Mucosa of descending colon (tissue), 3 donors: ENCODE data around the gene LRBA. TPM values are rescaled to one million over a fixed set of nuclear protein-coding genes. Genes with fewer than 3 reads are reported as not detected.
A peak's percentile ranks its signal among the peaks of the same experiment; 100 is the strongest.
"Not testable (repeated sequence)": the region's sequence is repeated elsewhere in the genome, so short reads cannot be mapped to it uniquely, and the experiment has no call there.

ENCODE experiments used
- ATAC-seq: fragments of 200-7000 bp; cut with Tn5 transposase; one replicate; pipeline ENCODE4 v1.9.1; 2020; ENCODE audit warnings: mild to moderate bottlenecking, moderate library complexity
- DNase-seq, 3 donors: peaks; one replicate each; pipeline ENCODE4 v3.0.0-alpha.2; 2020
- H3K36me3 ChIP-seq: fragments of 200-600 bp; one replicate; pipeline ENCODE4 v1.8.0; 2021; ENCODE audit warnings: low read depth, mild to moderate bottlenecking
- H3K4me1 ChIP-seq: fragments of 200-600 bp; one replicate; pipeline ENCODE4 v1.8.0; 2021; ENCODE audit warnings: low read depth, mild to moderate bottlenecking
- H3K4me3 ChIP-seq: fragments of 200-600 bp; one replicate; pipeline ENCODE4 v1.8.0; 2021; ENCODE audit warnings: mild to moderate bottlenecking
- H3K9me3 ChIP-seq: fragments of 200-600 bp; one replicate; pipeline ENCODE4 v1.8.0; 2021; ENCODE audit warnings: mild to moderate bottlenecking
- intact Hi-C, 2 donors: fragments of 100-400 bp; cut with DNase I in 1 of 2; cut with micrococcal nuclease in 1 of 2; formaldehyde crosslinking; loops; one replicate each; pipeline versions ENCODE4 v1.11.0 to v1.11.1; 2022; cut with DNase I, micrococcal nuclease
- total RNA-seq, 3 donors: library from RNA; stranded (reverse); fragmentation: NEBNext Ultra II Directional in 2 of 3; extraction: Animal tissue kit (Norgen Biotek cat#: 25700) in 2 of 3; gene quantifications; one replicate each; pipeline versions ENCODE4 v1.2.1 to v1.2.4, GENCODE V29; 2021 to 2023
- TF ChIP-seq, protein P1 (sequence below): fragments of 200-600 bp; IDR thresholded peaks from one replicate; pipeline ENCODE4 v1.8.0; 2022; ENCODE audit warnings: antibody characterized with exemption, mild to moderate bottlenecking
- donor health status: DM: no; HTN: no; CAD: no; lungs with moderate emphysema.
- donor health status: DM: no; HTN: no; CAD: no.
- donor health status: DM: no; HTN: yes; CAD: no.

The LRBA gene
- total RNA-seq, 3 donors from 2014 or later = 69.8 to 98.4 (median 76.2) TPM

DNA sequence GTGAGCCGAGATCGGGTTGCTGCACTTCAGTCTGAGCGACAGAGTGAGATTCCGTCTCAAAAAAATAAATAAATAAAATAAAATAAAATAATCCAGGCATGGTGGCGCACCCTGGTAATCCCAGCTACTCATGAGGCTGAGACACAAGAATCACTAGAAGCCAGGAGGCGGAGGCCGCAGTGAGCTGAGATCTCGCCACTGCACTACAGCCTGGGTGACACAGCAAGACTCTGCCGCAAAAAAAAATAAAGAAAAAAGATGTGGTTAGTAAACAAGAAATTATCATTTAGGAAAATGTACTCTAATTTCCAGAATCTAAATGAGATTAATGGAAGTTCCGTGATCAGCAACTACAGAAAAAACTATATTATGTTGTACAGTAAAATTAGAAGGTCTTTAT is 14.5 kb upstream of the LRBA start:
- no peak for DNase-seq
- Histone ChIP-seq H3K9me3 (no peaks in the 10 kb centered on the region), H3K36me3 (no peaks in the 10 kb centered on the region), H3K4me3 (no peak overlapping the region), H3K4me1 (peaks cover under 1% of the 10 kb centered on the region)
- TF ChIP-seq, protein P1, sequence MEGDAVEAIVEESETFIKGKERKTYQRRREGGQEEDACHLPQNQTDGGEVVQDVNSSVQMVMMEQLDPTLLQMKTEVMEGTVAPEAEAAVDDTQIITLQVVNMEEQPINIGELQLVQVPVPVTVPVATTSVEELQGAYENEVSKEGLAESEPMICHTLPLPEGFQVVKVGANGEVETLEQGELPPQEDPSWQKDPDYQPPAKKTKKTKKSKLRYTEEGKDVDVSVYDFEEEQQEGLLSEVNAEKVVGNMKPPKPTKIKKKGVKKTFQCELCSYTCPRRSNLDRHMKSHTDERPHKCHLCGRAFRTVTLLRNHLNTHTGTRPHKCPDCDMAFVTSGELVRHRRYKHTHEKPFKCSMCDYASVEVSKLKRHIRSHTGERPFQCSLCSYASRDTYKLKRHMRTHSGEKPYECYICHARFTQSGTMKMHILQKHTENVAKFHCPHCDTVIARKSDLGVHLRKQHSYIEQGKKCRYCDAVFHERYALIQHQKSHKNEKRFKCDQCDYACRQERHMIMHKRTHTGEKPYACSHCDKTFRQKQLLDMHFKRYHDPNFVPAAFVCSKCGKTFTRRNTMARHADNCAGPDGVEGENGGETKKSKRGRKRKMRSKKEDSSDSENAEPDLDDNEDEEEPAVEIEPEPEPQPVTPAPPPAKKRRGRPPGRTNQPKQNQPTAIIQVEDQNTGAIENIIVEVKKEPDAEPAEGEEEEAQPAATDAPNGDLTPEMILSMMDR = no peak
- intact Hi-C loops = no loop called here
- ATAC-seq = no peak

DNA sequence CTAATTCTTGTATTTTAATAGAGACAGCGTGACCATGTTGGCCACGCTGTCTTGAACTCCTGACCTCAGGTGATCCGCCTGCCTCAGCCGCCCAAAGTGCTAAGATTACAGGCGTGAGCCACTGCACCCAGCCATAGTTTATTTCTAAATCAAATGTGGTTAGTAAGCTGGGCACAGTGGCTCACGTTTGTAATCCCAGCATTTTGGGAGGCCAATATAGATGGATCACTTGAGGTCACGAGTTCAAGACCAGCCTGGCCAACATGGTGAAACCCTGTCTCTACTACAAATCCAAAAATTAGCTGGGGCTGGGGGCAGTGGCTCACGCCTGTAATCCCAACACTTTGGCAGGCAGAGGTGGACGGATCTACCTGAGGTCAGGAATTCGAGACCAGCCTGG is 13.9 kb upstream of the LRBA start:
- H3K9me3 ChIP-seq, intact Hi-C loops, H3K4me3 ChIP-seq, H3K4me1 ChIP-seq, ATAC-seq, DNase-seq, H3K36me3 ChIP-seq: not testable (repeated sequence)

DNA sequence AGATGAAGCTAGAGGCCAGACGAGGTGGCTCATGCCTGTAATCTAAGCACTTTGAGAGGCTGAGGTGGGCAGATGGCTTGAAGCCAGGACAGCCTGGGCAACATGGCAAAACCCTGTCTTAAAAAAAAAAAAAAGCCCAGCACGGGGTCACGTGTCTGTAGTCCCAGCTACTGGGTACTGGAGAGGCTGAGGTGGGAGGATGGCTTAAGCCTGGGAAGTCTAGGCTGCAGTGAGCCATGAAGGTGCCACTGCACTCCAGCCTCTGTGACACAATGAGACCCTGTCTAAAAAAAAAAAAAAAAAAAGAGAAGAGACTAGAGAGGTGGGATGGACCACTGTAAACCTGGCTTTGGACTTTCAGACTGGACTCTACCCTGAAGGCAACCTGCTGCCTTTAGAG is 10.7 kb upstream of the LRBA start:
- TF ChIP-seq, protein P1 = no peak
- no peaks in the 10 kb centered on the region for H3K4me1 ChIP-seq
- DNase-seq = no peak
- no peak for ATAC-seq
- H3K9me3 ChIP-seq = no peaks in the 10 kb centered on the region
- no peaks in the 10 kb centered on the region for H3K36me3 ChIP-seq
- no peak overlapping the region for H3K4me3 ChIP-seq
- intact Hi-C loops = no loop called here

DNA sequence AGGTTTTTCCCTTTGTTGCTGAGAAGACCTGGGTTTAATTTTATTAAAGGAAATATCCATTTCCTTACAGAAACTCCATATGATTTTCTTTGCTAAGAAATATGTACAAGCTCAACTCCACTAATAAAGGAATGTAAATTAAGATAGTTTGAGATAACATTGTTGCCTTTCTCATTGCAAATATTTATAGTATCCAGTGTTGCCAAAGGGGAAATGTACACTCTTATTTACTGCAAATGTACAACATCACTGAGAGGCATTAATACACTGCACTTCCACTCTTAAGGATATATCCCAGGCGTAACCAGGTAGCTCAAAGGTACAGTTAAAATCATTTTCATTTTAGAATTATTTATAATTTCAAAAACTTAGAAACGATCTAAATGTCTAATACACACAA is 7.5 kb upstream of the LRBA start:
- TF ChIP-seq, protein P1 = no peak

DNA sequence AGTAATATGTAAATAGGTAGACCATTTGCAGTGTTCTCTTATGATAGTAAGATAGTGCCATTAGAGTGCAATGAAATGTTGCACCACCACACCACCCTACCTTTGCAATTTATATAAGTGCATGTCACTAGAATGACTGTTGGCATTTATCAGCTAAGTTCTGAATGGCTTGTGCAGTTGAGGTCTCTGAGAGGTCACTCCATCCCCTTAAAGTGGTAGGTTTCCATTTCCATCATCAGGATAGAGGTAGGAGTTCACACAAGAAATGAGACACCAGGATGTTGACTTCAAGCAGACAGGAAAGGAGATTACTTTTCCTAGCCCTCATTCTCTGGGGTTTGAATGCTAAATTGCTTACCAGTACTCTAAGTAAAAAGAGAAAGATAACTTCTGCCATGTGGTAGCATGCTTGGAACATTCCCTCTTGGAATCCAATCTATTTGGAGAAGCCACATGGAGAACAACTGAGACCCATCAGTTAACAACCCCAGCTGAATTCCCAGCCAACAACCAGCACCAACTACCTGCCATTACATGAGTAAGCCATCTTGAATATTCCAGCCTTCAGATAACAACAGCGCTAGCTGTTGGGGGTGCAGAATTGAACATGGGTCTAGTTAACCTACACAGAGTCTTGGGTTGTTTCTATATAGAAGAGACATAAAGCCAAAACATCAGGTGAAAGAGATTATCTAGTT is 6.7 kb upstream of the LRBA start:
- Histone ChIP-seq H3K4me3 (no peak overlapping the region), H3K36me3 (no peaks in the 10 kb centered on the region), H3K4me1 (no peaks in the 10 kb centered on the region), H3K9me3 (no peaks in the 10 kb centered on the region)
- TF ChIP-seq, protein P1 = no peak
- intact Hi-C loops = no loop called here
- DNase-seq (no peak), ATAC-seq (no peak)

More for the DNA sequence above, 7.5 kb upstream of the LRBA start:
- intact Hi-C loops = no loop called here
- DNase-seq (no peak), ATAC-seq (no peak)
- no peak overlapping the region for H3K4me3 ChIP-seq
- H3K9me3 ChIP-seq = no peaks in the 10 kb centered on the region
- H3K36me3 ChIP-seq = no peaks in the 10 kb centered on the region
- no peaks in the 10 kb centered on the region for H3K4me1 ChIP-seq

DNA sequence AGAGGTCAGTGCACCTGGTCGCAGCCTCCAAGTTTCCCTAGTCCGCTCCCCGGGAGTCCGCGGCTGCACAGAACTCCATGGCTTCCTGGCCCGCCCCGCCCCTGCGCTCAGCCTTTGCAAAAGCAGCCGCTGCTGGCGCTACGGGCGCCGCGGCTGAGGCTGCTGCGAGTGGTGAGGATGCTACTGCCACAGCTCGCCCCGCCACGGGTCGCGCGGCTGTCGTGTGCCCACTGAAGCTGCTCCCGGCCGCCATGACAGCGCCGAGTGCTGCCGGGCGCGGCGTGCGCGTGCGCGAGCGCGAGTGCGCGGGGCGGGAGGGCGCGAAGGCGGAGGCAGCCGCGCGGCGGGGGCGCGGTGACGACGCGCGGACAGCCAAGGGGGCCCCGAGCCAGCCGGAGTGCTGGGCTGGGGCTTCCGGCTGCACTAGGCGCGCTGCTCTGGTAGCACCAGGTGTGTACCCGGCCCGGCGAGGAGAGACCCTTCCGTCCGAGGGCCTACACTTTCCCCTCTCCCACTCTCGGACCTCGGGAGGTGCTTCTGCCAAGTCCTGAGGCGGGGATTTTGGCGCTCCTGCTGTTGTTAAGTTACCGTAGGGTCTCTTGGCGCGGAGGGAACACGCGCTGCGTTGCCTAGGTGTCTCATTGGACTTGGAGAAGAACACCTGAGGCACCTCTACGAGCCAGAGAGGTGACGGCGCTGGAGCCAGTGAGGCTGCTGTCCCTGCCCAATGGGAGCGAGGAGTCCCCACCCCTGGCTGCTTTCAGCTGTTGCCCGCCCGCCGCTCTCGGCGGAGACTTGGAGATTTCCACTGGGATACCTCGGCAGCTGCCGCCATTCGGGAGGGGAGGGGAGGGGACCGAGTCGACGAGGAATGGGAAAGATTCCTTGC is 619 bp upstream of the LRBA start:
- TF ChIP-seq, protein P1 = no peak
- DNase-seq (peak; percentile 81 to 89 (median 88)), ATAC-seq (peak; percentile 89)
- intact Hi-C loops = no loop called here
- H3K4me3 ChIP-seq = peak overlapping the region; percentile 96
- no peaks in the 10 kb centered on the region for H3K9me3 ChIP-seq
- H3K4me1 ChIP-seq = peaks cover 17% of the 10 kb centered on the region
- H3K36me3 ChIP-seq = no peaks in the 10 kb centered on the region
